ENCODE results near the gene ZNF277. TPM values are rescaled to one million over a fixed set of nuclear protein-coding genes. Genes with fewer than 3 reads are reported as not detected.

ZNF277 gene
- total RNA-seq, 2 donors from 2014 or later, result 20.3 to 20.4 TPM

DNA sequence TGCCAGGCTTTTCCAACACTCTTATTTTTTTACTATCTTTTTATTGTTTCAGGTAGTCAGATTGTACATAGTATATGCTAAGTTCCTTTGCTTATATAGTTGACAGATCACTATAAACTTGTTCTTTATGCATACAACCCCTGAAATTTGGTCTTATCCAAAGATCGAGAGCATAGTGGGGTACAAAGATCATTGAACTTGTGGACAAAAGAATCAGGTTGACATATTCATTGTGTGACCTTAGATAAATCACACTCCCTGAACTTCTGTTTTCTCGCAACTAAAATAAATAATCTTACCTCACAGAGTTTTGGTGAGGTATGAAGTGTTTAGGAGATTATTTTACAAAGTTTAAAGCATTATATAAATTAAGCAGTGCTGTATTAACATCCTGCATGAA lies 22.1 kb downstream of the ZNF277 start:
- H3K4me3 Mint-ChIP-seq, result no peak overlapping the region
- Histone ChIP-seq H3K4me1 (ENCODE audit: control insufficient read depth, insufficient read depth, low read length) (no peaks in the 10 kb centered on the region), H3K27ac (ENCODE audit: low read depth, low read length) (no peak overlapping the region), H3K36me3 (ENCODE audit: control insufficient read depth, insufficient read depth, low read length) (no peaks in the 10 kb centered on the region), H3K27me3 (ENCODE audit: control insufficient read depth, insufficient read depth, low read length, poor library complexity, severe bottlenecking) (no peaks in the 10 kb centered on the region), H3K4me3 (ENCODE audit: low read length) (no peak overlapping the region), H3K9ac (ENCODE audit: extremely low read depth, low read length, poor library complexity, severe bottlenecking) (no peak overlapping the region), H3K9me3 (ENCODE audit: control insufficient read depth, low read length) (no peaks in the 10 kb centered on the region)
- no peak for DNase-seq
- H3K27ac Mint-ChIP-seq, result no peak overlapping the region
- TF ChIP-seq, protein P1, sequence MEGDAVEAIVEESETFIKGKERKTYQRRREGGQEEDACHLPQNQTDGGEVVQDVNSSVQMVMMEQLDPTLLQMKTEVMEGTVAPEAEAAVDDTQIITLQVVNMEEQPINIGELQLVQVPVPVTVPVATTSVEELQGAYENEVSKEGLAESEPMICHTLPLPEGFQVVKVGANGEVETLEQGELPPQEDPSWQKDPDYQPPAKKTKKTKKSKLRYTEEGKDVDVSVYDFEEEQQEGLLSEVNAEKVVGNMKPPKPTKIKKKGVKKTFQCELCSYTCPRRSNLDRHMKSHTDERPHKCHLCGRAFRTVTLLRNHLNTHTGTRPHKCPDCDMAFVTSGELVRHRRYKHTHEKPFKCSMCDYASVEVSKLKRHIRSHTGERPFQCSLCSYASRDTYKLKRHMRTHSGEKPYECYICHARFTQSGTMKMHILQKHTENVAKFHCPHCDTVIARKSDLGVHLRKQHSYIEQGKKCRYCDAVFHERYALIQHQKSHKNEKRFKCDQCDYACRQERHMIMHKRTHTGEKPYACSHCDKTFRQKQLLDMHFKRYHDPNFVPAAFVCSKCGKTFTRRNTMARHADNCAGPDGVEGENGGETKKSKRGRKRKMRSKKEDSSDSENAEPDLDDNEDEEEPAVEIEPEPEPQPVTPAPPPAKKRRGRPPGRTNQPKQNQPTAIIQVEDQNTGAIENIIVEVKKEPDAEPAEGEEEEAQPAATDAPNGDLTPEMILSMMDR (conservative IDR thresholded peaks at IDR 0.05), result no peak
- no peaks in the 10 kb centered on the region for H3K27me3 Mint-ChIP-seq (ENCODE audit: insufficient read depth)
- H3K9me3 Mint-ChIP-seq, result no peaks in the 10 kb centered on the region
- WGBS, 2 experiments (ENCODE audit: insufficient coverage in 1 of 2, insufficient read length in 1 of 2), result 89% methylated on average over 1 of the region's 2 CpGs; no CpG with 5 or more reads in 1 of the 2 experiments
- peaks cover 3% of the 10 kb centered on the region for H3K4me1 Mint-ChIP-seq
- no peaks in the 10 kb centered on the region for H3K36me3 Mint-ChIP-seq (ENCODE audit: low read depth)

GRCh38 chr7:112232212-112232978 lies 25.9 kb downstream of the ZNF277 start:
- Histone ChIP-seq H3K9ac (ENCODE audit: extremely low read depth, low read length, poor library complexity, severe bottlenecking) (no peak overlapping the region), H3K4me3 (ENCODE audit: low read length) (no peak overlapping the region), H3K36me3 (ENCODE audit: control insufficient read depth, insufficient read depth, low read length) (no peaks in the 10 kb centered on the region), H3K27me3 (ENCODE audit: control insufficient read depth, insufficient read depth, low read length, poor library complexity, severe bottlenecking) (no peaks in the 10 kb centered on the region), H3K9me3 (ENCODE audit: control insufficient read depth, low read length) (peaks cover 8% of the 10 kb centered on the region), H3K27ac (ENCODE audit: low read depth, low read length) (no peak overlapping the region), H3K4me1 (ENCODE audit: control insufficient read depth, insufficient read depth, low read length) (no peaks in the 10 kb centered on the region)
- H3K27me3 Mint-ChIP-seq (ENCODE audit: insufficient read depth), result no peaks in the 10 kb centered on the region
- no peak overlapping the region for H3K4me3 Mint-ChIP-seq
- DNase-seq, result no peak
- no peak overlapping the region for H3K27ac Mint-ChIP-seq
- TF ChIP-seq, protein P1 (conservative IDR thresholded peaks at IDR 0.05), result no peak
- no peaks in the 10 kb centered on the region for H3K9me3 Mint-ChIP-seq
- H3K4me1 Mint-ChIP-seq, result peaks cover 3% of the 10 kb centered on the region
- no peaks in the 10 kb centered on the region for H3K36me3 Mint-ChIP-seq (ENCODE audit: low read depth)
- WGBS, 2 experiments (ENCODE audit: insufficient coverage in 1 of 2, insufficient read length in 1 of 2), result 94% methylated on average over 2 to 4 of the region's 4 CpGs

GRCh38 chr7:112233048-112233697 lies 26.7 kb downstream of the ZNF277 start:
- TF ChIP-seq, protein P1 (conservative IDR thresholded peaks at IDR 0.05), result no peak
- Histone ChIP-seq H3K36me3 (ENCODE audit: control insufficient read depth, insufficient read depth, low read length) (no peaks in the 10 kb centered on the region), H3K4me1 (ENCODE audit: control insufficient read depth, insufficient read depth, low read length) (no peaks in the 10 kb centered on the region), H3K9me3 (ENCODE audit: control insufficient read depth, low read length) (peaks cover 8% of the 10 kb centered on the region), H3K27ac (ENCODE audit: low read depth, low read length) (no peak overlapping the region), H3K4me3 (ENCODE audit: low read length) (no peak overlapping the region), H3K27me3 (ENCODE audit: control insufficient read depth, insufficient read depth, low read length, poor library complexity, severe bottlenecking) (no peaks in the 10 kb centered on the region), H3K9ac (ENCODE audit: extremely low read depth, low read length, poor library complexity, severe bottlenecking) (no peak overlapping the region)
- H3K4me1 Mint-ChIP-seq, result peaks cover 3% of the 10 kb centered on the region
- no peaks in the 10 kb centered on the region for H3K27me3 Mint-ChIP-seq (ENCODE audit: insufficient read depth)
- 95 to 100% methylated on average over 3 of the region's 3 CpGs for WGBS, 2 experiments (ENCODE audit: insufficient coverage in 1 of 2, insufficient read length in 1 of 2)
- H3K4me3 Mint-ChIP-seq, result no peak overlapping the region
- no peak for DNase-seq
- H3K27ac Mint-ChIP-seq, result no peak overlapping the region
- H3K36me3 Mint-ChIP-seq (ENCODE audit: low read depth), result peaks cover 1% of the 10 kb centered on the region
- no peaks in the 10 kb centered on the region for H3K9me3 Mint-ChIP-seq

Data from endodermal cell (in vitro differentiated cells).